HL-60 (cell line): Measurements from ENCODE around the gene FARP1.

ENCODE experiments used
- DNase-seq, 2 experiments: peaks; one replicate each; pipeline ENCODE4 v3.0.0-alpha.2; 2010 to 2020; ENCODE audit warnings: low read depth in 1 of 2, low spot score in 1 of 2
- H3K27ac ChIP-seq: fragments of 250-450 bp; sonication (Bioruptor Pico); replicated peaks from 2 replicates; pipeline ENCODE4 v1.5.1; 2020; ENCODE audit warnings: mild to moderate bottlenecking, moderate library complexity
- H3K27me3 ChIP-seq: fragments of 250-450 bp; sonication (Bioruptor Pico); 2 replicates; pipeline ENCODE4 v1.5.1; 2021; ENCODE audit warnings: mild to moderate bottlenecking, moderate library complexity; ENCODE audit not compliant: insufficient read depth, poor library complexity, severe bottlenecking
- H3K4me3 ChIP-seq: replicated peaks from 2 replicates; pipeline ENCODE4 v1.5.1; 2011; ENCODE audit warnings: mild to moderate bottlenecking, control low read depth, low read length; ENCODE audit not compliant: insufficient read depth
- CTCF ChIP-seq: IDR thresholded peaks from one replicate; pipeline ENCODE4 v1.5.1; 2011; ENCODE audit warnings: low read length, control low read depth, inconsistent platforms; ENCODE audit not compliant: insufficient read depth
- GABPA ChIP-seq: IDR thresholded peaks from 2 replicates; pipeline ENCODE4 v1.6.1; 2012; ENCODE audit warnings: low read depth
- POLR2AphosphoS5 ChIP-seq: IDR thresholded peaks from 2 replicates; pipeline ENCODE4 v1.6.1; 2012; ENCODE audit warnings: low read depth
- SPI1 ChIP-seq: IDR thresholded peaks from 2 replicates; pipeline ENCODE4 v1.6.1; 2012; ENCODE audit warnings: low read depth, mild to moderate bottlenecking, borderline replicate concordance
- TF ChIP-seq, protein P1 (sequence below): IDR thresholded peaks from 2 replicates; pipeline ENCODE4 v1.6.1; 2012; ENCODE audit warnings: low read depth; ENCODE audit not compliant: insufficient replicate concordance

Gene FARP1

DNA sequence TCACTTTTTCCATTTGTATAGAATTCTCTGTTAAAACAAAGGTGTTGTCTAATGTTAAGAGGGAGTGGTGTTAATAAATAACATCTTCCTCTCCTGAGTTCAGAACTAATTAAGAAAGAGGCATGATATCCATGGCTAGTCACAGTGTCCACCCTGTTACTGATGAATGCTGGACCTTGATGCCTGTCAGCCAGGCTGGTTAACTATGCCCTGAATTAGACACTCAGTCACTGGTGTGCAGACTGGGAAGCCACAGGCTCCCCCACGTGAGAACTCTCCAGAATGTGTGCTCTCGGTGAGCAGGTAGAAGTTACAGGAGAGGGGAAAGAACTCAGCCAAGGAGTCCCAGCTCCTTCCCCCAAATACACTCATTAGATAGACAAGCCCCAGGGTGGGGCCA, 90.2 kb downstream of the FARP1 start:
- Histone ChIP-seq H3K27ac (no peak overlapping the region), H3K27me3 (peaks cover 2% of the 10 kb centered on the region), H3K4me3 (no peak overlapping the region)
- TF ChIP-seq SPI1 (no peak), GABPA (no peak), POLR2AphosphoS5 (no peak), CTCF (no peak)
- TF ChIP-seq, protein P1, sequence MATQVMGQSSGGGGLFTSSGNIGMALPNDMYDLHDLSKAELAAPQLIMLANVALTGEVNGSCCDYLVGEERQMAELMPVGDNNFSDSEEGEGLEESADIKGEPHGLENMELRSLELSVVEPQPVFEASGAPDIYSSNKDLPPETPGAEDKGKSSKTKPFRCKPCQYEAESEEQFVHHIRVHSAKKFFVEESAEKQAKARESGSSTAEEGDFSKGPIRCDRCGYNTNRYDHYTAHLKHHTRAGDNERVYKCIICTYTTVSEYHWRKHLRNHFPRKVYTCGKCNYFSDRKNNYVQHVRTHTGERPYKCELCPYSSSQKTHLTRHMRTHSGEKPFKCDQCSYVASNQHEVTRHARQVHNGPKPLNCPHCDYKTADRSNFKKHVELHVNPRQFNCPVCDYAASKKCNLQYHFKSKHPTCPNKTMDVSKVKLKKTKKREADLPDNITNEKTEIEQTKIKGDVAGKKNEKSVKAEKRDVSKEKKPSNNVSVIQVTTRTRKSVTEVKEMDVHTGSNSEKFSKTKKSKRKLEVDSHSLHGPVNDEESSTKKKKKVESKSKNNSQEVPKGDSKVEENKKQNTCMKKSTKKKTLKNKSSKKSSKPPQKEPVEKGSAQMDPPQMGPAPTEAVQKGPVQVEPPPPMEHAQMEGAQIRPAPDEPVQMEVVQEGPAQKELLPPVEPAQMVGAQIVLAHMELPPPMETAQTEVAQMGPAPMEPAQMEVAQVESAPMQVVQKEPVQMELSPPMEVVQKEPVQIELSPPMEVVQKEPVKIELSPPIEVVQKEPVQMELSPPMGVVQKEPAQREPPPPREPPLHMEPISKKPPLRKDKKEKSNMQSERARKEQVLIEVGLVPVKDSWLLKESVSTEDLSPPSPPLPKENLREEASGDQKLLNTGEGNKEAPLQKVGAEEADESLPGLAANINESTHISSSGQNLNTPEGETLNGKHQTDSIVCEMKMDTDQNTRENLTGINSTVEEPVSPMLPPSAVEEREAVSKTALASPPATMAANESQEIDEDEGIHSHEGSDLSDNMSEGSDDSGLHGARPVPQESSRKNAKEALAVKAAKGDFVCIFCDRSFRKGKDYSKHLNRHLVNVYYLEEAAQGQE: no peak
- DNase-seq: no peak

GRCh38 chr13:98234348-98234747, 91.5 kb downstream of the FARP1 start:
- DNase-seq: no peak
- H3K4me3 ChIP-seq: no peak overlapping the region
- H3K27ac ChIP-seq: no peak overlapping the region
- peaks cover 2% of the 10 kb centered on the region for H3K27me3 ChIP-seq
- TF ChIP-seq CTCF (no peak), SPI1 (no peak), GABPA (no peak), POLR2AphosphoS5 (no peak)
- TF ChIP-seq, protein P1: no peak

DNA sequence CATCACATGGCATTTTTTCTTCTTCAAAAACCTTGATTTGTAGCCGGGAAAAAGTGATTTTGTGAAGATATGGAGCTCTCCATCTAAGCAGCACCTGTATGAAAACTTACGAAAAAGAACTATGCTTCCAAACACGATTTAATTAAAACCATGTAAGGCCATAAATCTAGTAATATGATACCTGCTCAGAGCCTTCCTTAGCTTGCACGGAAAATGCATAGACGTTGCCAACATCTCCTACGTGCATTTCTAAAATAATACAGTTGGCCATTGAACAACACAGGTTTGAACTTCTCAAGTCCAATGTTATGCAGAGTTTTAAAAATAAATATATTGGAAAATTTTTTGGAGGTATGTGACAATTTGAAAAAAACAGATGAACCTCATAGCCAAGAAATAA, 93.3 kb downstream of the FARP1 start:
- DNase-seq: no peak
- Histone ChIP-seq H3K27ac (no peak overlapping the region), H3K27me3 (no peaks in the 10 kb centered on the region), H3K4me3 (no peak overlapping the region)
- TF ChIP-seq, protein P1: no peak
- TF ChIP-seq CTCF (no peak), POLR2AphosphoS5 (no peak), SPI1 (no peak), GABPA (no peak)
